MV-4-11 (cell line): ENCODE data around the gene SRRM4.
"Not testable (repeated sequence)": the region's sequence is repeated elsewhere in the genome, so short reads cannot be mapped to it uniquely, and the experiment has no call there.

Source experiments
- DNase-seq: peaks from one replicate; lab custom pipeline; 2025; lab: John Stamatoyannopoulos, UW

SRRM4 gene

GRCh38 chr12:119071176-119071575, 89.8 kb downstream of the SRRM4 start:
- DNase-seq = no peak

GRCh38 chr12:119071638-119072231, 90.4 kb downstream of the SRRM4 start:
- DNase-seq = no peak

- no peak for DNase-seq
Observed at GRCh38 chr12:119072440-119072839, 91.1 kb downstream of the SRRM4 start.

- DNase-seq = no peak
Observed at GRCh38 chr12:119075222-119075787, 94.0 kb downstream of the SRRM4 start.

GRCh38 chr12:119075918-119076317, 94.6 kb downstream of the SRRM4 start:
- DNase-seq = no peak

- no peak for DNase-seq
Observed at GRCh38 chr12:119079530-119079929, 98.2 kb downstream of the SRRM4 start.

- DNase-seq = no peak
Observed at GRCh38 chr12:119082016-119082415, 100.7 kb downstream of the SRRM4 start.

- DNase-seq = no peak
Observed at GRCh38 chr12:119082496-119082895, 101.2 kb downstream of the SRRM4 start.

GRCh38 chr12:119088685-119089379, 107.5 kb downstream of the SRRM4 start:
- no peak for DNase-seq

- no peak for DNase-seq
Observed at GRCh38 chr12:119089380-119090013, 108.2 kb downstream of the SRRM4 start.

- no peak for DNase-seq
Observed at GRCh38 chr12:119090276-119090675, 108.9 kb downstream of the SRRM4 start.

- no peak for DNase-seq
Observed at GRCh38 chr12:119090865-119091264, 109.5 kb downstream of the SRRM4 start.

GRCh38 chr12:119096429-119097202, 115.3 kb downstream of the SRRM4 start:
- DNase-seq = no peak

GRCh38 chr12:119100933-119101332, 119.6 kb downstream of the SRRM4 start:
- no peak for DNase-seq

GRCh38 chr12:119102274-119102673, 120.9 kb downstream of the SRRM4 start:
- DNase-seq = no peak

GRCh38 chr12:119102714-119103113, 121.4 kb downstream of the SRRM4 start:
- no peak for DNase-seq

- not testable (repeated sequence) for DNase-seq
Observed at GRCh38 chr12:119104969-119105368, 123.6 kb downstream of the SRRM4 start.

GRCh38 chr12:119113496-119113986, 132.2 kb downstream of the SRRM4 start:
- no peak for DNase-seq

- DNase-seq = no peak
Observed at GRCh38 chr12:119114294-119114693, 133.0 kb downstream of the SRRM4 start.

GRCh38 chr12:119115296-119115905, 134.1 kb downstream of the SRRM4 start:
- peak; percentile 30 for DNase-seq

- no peak for DNase-seq
Observed at GRCh38 chr12:119117936-119118335, 136.6 kb downstream of the SRRM4 start.

- DNase-seq = no peak
Observed at GRCh38 chr12:119118625-119119024, 137.3 kb downstream of the SRRM4 start.
